ENCODE results near the gene UBP1.
"Not testable (repeated sequence)": the region's sequence is repeated elsewhere in the genome, so short reads cannot be mapped to it uniquely, and the experiment has no call there.

Gene UBP1

GRCh38 chr3:33433843-33434242 is 6.4 kb downstream of the UBP1 start:
- no peak for DNase-seq (ENCODE audit: low spot score)

DNA sequence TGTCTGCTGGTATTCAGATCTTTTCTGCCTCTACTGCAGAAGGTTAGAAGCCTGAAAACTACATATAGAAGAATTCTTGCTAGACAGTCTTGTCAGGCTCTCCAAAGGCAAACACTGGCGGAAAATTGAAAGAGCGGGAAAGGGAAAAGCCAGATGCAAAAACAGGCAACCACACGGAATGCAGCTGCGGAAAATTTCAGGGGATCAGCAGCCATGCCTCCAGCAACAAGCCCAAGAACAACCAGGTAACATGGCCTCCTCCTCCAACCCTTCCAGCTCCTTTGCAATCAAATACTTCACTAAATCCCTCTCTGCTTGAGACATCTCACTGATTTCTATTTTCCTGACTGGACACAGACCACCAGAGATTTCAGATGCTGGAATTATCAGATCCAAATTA is 9.6 kb downstream of the UBP1 start:
- DNase-seq (ENCODE audit: low spot score), result no peak

DNA sequence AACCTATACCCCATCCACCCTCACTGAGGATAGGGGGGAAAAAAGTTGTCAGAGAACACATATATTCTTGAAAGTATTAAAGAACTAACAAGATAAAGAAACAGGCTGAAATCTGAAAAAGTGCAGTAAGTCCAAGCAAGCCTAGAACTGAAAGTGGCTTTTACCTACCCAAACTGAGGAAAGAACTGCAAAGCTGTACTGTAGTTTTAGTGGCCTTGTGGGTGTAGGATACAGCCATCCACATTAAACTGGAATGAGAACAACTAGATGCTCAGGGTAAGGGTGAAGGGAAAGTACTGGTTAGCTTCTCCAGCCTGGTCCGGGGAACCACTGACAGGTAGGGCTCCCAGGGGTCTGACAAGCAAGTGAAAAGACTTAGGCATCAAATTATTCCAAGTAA is 10.1 kb downstream of the UBP1 start:
- no peak for DNase-seq (ENCODE audit: low spot score)

DNA sequence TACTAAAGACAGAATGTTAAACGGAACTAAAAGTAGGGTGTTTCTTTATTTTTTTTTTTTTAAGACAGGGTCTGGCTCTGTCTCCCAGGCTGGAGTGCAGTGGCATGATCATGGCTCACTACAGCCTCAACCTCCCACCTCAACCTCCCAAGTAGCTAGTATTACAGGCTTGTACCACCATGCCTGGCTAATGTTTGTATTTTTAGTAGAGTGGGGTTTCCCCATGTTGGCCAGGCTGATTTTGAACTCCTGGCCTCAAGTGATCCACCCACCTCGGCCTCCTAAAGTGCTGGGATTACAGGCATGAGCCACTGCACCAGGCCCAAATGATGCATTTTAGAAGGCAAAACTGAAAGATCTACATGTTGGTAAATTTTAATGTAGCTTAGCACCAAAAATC is 10.9 kb downstream of the UBP1 start:
- not testable (repeated sequence) for DNase-seq (ENCODE audit: low spot score)

DNA sequence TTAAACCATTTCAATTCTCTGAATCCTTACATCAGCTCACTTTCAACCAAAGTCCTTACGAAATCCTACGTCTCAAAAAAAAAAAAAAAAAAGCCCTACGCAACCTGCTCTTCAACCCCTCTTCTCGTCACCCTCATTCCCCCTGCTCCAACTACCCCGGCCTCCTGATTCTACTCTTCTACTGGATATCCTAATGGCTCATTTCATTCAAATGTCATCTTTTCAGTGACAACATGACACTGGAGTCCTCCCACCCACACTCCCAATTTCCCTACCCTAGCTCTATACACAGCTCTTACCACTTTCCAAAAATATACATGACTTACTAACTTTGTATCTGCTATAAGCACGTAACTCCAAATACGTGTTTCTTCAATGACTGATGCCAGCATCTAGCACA is 11.5 kb downstream of the UBP1 start:
- DNase-seq (ENCODE audit: low spot score), result no peak

- DNase-seq (ENCODE audit: low spot score), result no peak
Observed at GRCh38 chr3:33426630-33427317, 13.4 kb downstream of the UBP1 start.

DNA sequence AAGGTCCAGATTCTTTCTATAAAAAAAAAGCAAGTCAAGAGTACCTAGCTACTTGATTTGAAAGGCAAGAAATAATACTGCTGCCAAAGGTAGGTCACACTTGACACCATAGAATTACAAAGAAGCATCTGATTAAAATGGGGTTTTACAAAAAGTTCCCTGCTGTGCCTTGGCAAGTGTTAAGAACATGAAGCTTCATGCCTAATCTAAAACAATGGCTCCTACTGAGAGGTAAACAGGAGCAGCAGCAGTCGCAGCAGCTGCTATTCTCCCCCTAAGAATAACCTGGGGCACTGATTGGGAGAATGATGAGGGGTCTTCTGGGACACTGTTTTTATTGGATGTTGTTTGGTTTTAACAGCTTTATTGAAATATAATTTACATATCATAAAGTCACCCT is 14.1 kb downstream of the UBP1 start:
- DNase-seq (ENCODE audit: low spot score), result no peak

DNA sequence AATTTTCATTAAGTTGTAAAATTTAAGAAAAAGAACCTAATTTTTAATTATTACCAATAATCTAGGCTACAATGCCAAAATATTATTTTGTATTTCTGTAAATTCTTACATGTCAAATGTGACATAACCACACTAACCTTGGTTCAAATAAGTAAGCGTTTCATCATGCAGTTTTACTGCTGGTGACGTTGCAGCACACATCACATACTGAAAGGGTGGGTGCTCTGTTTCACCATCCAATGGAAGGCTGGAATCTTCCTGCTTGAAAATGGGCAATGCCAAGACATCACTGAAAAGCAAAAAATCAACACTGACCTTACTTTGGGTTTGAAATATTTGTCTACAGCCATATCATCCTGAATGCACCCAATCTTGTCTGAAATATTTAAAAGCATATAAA is 14.8 kb downstream of the UBP1 start:
- no peak for DNase-seq (ENCODE audit: low spot score)

DNA sequence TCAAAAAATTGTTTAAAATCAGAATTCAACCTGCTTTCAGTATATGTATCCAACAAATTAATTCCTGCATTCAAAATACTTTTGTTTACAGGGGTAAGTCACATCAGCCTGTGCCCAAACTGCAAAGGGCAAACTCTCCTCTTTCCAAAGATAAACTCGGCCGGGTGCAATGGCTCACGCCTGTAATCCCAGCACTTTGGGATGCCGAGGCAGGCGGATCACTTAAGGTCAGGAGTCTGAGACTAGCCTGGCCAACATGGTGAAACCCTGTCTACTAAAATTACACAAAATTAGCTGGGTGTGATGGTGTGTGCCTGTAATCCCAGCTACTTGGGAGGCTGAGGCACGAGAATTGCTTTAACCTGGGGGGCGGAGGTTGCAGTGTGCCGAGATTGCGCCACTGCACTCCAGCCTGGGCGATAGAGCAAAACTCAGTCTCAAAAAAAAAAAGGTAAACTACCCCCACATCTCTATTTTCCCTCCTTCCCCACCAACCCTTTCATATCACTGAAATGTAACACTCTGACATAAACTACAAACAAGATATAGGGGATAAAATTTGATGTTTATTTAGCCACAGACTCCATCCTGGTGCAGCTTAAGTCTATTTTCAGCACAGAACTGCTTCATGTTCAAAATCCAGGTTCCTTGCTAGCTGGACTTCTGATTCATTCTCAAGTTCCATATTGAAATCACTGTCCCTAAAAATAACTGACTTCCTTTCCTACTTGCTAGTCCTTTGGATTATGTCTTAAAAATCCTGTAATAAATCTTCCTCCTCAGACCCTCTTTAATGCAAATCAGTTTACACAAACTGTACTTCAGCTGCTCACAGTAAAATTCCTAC is 15.4 kb downstream of the UBP1 start:
- no peak for DNase-seq (ENCODE audit: low spot score)

DNA sequence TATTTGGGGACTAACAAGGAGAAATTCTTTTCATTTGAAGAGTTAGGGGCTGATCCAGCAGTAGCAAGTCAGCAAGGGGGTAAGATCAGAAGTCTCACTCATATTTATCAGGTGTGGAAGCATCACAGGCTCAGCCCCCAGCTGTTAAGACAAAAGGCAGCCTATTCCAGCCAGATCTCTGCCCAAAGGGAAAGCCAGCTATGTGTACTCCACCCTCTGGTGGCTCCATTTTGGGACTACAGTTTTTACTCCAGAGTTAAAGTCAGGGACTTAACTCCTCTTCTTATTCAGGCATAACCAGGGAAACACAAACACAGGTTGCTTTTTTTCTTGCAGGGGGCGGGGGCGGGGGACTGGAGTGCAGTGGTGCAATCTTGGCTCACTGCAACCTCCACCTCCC is 19.2 kb downstream of the UBP1 start:
- DNase-seq (ENCODE audit: low spot score), result no peak

DNA sequence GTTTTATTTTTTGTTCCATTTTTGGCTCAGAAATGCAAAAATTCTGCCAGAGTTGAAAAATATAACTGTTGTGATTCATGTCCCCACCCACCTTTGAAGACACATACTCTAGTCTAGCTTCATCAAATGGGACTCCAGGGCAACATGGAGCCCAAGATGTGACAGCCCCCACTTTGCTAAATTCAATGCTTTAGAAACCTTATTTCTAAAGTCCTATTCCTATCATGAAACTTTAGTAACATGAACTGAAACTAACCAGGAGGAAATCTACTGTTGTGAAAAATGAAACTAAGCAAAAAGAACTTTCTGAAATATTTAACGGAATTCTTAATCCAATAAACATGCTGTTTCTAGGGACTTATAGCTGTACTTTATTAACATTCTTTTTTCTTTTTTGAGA is 20.3 kb downstream of the UBP1 start:
- no peak for DNase-seq (ENCODE audit: low spot score)

GRCh38 chr3:33417066-33417673 is 23.0 kb downstream of the UBP1 start:
- DNase-seq (ENCODE audit: low spot score), result no peak

DNA sequence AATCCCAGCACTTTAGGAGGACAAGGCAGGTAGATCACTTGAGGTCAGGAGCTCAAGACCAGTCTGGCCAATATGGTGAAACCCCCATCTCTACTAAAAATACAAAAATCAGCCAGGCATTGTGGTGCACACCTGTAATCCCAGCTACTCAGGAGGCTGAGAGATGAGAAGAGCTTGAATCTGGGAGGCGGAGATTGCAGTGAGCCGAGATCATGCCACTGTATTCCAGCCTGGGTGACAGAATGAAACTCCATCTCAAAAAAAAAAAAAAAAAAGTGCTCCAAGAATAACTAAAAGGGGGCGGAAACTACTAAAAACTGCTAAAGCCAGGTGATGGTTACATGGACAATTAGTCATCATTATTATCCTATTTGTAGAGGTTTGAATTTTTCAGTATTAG is 29.4 kb downstream of the UBP1 start:
- DNase-seq (ENCODE audit: low spot score), result not testable (repeated sequence)

- no peak for DNase-seq (ENCODE audit: low spot score)
Observed at GRCh38 chr3:33403756-33404155, 36.4 kb downstream of the UBP1 start.

- no peak for DNase-seq (ENCODE audit: low spot score)
Observed at GRCh38 chr3:33402936-33403335, 37.3 kb downstream of the UBP1 start.

DNA sequence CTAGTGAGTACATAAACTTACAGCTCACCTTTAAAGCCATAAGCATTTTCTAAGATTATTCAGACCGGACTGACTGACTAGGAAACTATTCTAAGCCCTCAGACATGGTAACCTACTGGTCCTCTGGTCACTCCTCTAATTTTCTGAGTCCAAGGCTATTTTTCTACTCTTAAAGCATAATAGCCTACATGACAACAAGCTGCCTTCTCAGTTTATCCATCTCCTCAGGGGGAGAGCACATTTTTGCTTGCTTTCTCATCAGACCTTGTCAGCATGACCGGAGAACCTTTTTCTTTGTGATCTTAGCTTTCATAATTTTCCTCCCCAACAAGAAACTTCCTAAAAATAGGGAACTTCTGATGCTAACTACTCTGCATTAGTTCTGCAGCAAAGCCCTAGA is 38.4 kb downstream of the UBP1 start:
- DNase-seq (ENCODE audit: low spot score), result no peak

DNA sequence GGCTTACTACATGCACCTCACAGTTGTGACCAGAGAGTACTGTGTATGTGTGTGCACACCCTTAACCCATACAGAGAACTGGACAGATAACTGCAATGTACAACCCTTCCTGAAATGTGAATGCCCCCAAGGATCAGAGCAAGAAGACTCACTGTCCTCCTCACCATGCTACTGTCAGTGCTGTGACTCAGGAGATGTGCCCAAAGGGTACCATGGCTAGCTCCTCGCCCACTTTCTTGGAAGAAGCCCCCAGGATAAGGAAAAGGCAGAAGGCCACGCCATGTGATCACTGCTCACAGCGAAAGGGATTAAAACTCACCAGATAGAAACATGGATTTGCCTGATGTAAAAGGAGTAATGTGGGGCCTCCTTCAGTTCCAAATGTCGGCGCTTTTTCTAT is 41.8 kb downstream of the UBP1 start:
- no peak for DNase-seq (ENCODE audit: low spot score)

DNA sequence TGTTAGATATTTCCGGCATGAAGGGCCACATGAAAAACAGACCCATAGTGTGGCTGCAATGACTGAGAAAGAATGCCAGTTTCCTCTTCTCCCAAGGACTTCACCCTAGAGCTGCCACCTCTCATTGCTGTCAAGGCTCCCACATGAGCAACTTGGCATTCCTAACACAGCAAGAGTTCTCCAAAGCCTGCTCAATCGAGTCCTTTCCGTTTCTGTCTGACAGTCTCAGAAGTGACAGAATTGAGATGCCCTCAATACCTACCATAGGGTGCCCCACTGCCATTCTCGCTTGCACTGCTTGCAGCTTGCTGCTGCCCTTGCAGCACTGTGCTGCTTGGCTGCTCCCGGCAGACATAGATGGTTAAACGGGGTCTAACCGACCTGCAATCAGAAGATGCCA is 44.3 kb downstream of the UBP1 start:
- DNase-seq (ENCODE audit: low spot score), result no peak

GRCh38 chr3:33394403-33395054 is 45.7 kb downstream of the UBP1 start:
- DNase-seq (ENCODE audit: low spot score), result no peak

DNA sequence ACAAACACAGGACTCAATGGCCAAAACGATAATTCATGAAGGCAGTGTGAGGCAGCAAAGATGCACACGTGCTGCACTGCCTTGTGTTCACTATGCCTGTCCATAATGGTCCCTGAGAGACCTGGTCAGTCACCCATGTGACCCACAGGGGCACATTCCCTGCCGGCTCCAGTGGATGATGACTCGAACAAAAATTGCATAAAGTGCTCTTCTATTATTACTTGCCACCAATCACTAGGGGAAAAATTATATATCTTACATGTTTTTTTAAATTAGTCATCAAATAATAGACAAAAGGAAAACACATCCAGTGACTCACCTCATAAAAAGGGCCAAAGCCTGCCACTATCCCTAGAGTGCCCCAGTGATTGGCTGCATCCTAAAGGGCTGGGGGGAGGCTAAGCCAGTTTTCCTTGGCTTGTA is 47.5 kb downstream of the UBP1 start:
- peak; percentile 86 for DNase-seq (ENCODE audit: low spot score)

DNA sequence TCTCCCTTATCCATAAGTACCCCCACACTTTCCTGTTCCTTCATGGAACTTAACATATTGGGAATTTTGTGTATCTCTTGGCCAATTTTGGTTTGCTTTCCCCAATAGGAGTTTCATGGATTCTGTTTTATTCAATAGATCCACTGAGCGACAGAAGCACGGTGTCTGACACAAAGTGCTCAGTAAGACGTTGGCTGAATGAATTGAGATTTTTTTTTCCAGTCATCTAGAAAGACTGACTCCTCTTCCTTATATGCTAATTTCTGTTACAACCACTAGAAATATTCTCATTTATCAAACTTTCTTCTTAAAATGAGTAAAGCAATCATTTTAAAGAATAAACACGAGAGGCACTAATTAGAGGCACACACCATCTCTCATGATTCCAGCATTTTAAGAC is 48.1 kb downstream of the UBP1 start:
- no peak for DNase-seq (ENCODE audit: low spot score)

DNA sequence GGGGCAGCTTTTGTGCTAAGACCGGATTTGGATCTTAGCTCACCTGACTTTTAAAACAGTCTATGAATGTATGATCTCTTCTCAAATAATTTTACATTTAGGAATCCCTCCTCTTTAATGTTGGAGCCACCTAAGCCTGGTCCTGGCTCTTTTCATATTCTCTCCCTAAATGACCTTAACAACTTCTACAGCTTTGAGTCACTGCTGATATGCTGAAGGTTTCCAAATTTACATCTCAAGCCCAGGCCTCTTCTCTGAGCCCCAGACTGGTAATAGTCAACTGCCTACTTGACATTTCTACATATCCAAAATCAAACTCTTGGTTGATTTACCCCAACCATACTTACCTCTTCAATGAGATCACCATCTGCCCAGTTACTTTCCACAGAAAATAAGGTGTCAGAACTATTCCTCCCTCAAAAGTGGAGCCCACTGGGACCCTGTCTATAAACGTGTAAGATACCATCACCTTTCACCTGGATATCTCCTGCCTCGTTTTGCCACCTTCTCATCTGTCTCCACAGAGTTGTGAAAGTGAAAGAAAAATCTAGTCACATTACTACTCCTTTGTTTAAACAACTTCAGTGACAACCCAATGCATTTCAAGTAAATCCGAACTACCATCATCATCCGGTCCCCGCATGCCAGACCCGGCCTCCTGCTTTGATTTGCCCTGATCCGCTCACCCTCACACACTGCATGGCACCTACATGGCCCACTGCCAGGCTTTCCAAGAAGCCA is 48.8 kb downstream of the UBP1 start:
- DNase-seq (ENCODE audit: low spot score), result no peak
